ENCODE measurements around the gene DNAH2.

- peak; percentile 86 to 88 (median 86) for TF ChIP-seq CTCF (IDR thresholded peaks at IDR 0.05)
- TF ChIP-seq POLR2A (IDR thresholded peaks at IDR 0.05): no peak
Measured at GRCh38 chr17:7862692-7863437, 145.3 kb downstream of the DNAH2 start.
